AG08396 (cell line): ENCODE measurements around the gene TPCN2.
A peak's percentile ranks its signal among the peaks of the same experiment; 100 is the strongest.

Experiments
- DNase-seq: peaks from one replicate; pipeline ENCODE4 v3.0.0; 2012; ENCODE audit warnings: low spot score, mixed read lengths

TPCN2 gene

DNA sequence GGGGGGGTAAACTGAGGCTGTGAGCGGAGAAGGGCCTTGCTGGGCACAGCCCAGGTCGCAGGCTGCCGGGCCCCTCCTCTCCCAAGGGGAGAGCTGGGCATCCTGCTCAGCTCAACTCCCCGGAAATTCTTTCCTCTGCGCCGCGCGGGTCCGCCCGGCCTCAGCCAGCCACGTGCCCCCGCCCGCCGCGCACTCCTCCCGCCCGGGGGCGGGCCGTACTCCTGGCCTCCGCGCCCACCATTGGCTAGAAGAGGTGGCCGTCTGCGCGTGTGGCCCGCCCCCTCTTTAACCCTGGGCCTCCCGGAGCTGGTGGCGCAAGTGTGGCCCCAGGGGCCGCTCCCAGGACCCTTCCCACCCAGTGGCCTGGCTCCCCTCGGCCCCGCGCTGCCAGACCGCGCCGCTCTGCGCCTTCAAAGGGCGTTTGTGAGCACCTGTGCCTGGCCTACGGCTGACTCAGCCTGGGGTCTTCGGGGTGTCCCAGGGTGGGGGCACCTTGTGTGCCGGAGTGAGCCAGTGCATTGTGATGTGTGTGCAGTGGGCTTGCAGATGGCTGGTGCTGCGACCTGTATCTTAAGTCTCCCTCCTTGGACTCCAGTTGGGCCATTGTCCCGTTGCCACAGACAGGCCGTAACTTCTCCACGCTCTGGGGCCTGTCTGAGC lies 37.6 kb upstream of the TPCN2 start:
- peak; percentile 95 for DNase-seq

GRCh38 chr11:69011624-69012091 lies 37.1 kb upstream of the TPCN2 start:
- DNase-seq, result no peak

- DNase-seq, result peak; percentile 52
Measured at GRCh38 chr11:69012092-69013008, 36.4 kb upstream of the TPCN2 start.

- peak; percentile 93 for DNase-seq
Measured at GRCh38 chr11:69013009-69013951, 35.5 kb upstream of the TPCN2 start, which contains the start of gene MRGPRF. TSS of gene MRGPRF (minus strand) at chr11:69013246. CDS start at chr11:69009901, 3,345 bp downstream.

GRCh38 chr11:69014084-69014851 lies 34.5 kb upstream of the TPCN2 start:
- peak; percentile 54 for DNase-seq

GRCh38 chr11:69014898-69015549 lies 33.7 kb upstream of the TPCN2 start:
- DNase-seq, result no peak

DNA sequence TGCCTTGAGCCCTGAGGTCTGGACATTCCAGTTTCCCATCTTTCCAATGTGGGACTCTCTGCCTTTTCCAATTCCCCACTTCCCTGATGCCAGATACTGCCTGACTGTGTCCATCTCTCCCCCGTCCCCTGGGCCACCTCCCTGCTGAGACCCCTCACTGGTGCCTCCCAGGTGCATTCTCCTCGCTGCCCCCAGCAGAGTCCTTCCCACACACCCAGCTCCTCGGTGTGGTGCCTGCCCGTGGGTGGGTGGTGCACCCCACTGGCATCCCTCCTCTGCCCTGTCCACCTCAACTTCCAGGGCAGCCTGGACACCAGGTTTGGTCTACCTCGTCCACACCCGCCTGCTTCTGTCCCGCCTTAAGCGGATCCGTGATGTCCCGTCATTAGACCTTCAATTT lies 30.8 kb upstream of the TPCN2 start:
- no peak for DNase-seq

GRCh38 chr11:69018924-69019323 lies 29.8 kb upstream of the TPCN2 start:
- peak; percentile 71 for DNase-seq

- no peak for DNase-seq
Measured at GRCh38 chr11:69022260-69022659, 26.5 kb upstream of the TPCN2 start.

DNA sequence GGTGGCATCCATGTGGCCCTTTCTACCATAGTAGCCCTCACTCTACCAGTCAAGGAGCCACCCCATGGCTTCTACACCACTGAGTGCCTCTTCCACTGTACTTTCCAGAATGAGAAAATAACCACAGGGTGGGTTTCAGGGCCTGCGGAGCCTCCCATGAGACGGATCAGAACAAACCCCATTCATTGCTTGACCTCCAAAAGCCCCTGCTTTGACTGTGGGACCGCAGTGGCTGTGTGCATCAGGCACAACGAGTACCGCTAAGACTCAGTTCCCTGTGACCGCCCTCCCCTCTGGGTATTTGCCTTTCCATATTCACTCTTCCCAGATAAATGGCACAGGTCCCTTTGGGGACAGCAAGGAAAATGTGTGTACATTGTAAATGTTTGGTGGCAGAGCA lies 24.2 kb upstream of the TPCN2 start:
- DNase-seq, result no peak

DNA sequence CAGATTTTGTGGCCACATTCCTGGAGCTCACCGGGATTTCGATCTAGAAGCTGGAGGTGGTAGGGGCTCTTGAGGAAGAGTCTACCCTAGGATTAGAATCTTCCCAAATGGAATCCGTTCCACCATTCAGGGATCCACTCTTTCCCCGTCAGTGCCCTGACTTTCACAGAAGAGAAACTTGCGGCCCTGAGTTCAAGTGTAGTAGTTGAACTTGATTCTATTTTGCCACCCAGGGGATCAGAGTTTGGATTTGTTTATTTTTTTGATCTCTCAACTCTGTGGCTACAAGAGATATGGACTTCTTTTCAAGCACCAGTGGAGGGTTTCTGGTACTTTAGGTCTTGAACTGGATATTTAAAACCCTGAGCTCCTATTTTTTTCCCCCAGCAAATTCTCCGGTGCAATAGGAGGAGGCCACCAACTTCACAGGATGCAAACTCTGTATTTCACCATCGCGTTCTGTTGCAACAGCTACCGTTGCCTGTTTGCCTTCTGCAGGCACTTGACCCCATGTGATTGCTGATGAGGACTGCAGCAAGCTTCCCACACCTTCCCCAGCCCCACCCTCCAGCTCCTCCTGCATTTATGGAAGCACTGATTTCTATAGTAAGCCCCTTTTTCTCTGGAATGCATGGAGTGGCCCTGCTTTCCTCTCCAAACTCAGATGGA lies 20.9 kb upstream of the TPCN2 start:
- DNase-seq, result no peak

- DNase-seq, result no peak
Measured at GRCh38 chr11:69030301-69030700, 18.4 kb upstream of the TPCN2 start.

DNA sequence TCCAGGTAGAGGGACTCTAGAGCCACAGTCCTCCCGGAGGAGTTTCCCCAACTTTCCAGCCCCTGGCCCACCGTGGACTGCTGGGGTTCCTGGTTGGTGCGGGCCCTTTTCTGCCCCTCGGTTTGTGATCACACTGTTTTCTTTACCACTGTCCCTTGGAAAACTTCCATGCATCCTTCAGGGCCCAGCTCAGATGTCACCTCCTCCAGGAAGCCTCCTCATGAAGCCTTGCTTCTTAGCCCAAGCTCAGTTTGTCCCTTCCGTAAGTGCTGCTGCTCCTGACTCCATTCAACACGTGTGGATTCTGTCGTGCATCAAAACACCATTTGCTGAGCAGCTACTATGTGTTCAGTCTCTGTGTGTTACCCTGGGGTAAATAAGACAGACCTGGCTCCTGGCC lies 15.9 kb upstream of the TPCN2 start:
- DNase-seq, result no peak

DNA sequence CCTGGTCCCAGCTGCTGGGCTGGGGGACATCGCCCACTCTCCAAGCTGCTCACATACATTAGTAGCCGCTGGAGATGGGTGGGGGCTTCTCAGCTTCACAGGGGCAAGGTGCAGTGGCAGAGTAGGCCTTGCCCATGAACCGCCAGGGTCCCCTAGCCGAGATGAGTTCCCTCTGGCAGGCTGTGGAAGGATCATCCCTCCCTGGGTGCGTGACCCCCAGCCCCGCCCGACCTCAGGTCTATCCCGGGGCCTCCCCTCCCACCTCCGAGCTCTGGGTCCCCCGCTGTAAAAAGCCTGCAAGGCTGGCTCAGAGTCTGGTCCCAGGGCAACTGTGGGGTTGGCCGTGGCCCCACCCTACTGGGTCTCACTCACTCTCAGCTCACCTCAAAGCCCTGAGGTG lies 15.3 kb upstream of the TPCN2 start:
- no peak for DNase-seq

GRCh38 chr11:69034123-69034867 lies 14.4 kb upstream of the TPCN2 start:
- no peak for DNase-seq

DNA sequence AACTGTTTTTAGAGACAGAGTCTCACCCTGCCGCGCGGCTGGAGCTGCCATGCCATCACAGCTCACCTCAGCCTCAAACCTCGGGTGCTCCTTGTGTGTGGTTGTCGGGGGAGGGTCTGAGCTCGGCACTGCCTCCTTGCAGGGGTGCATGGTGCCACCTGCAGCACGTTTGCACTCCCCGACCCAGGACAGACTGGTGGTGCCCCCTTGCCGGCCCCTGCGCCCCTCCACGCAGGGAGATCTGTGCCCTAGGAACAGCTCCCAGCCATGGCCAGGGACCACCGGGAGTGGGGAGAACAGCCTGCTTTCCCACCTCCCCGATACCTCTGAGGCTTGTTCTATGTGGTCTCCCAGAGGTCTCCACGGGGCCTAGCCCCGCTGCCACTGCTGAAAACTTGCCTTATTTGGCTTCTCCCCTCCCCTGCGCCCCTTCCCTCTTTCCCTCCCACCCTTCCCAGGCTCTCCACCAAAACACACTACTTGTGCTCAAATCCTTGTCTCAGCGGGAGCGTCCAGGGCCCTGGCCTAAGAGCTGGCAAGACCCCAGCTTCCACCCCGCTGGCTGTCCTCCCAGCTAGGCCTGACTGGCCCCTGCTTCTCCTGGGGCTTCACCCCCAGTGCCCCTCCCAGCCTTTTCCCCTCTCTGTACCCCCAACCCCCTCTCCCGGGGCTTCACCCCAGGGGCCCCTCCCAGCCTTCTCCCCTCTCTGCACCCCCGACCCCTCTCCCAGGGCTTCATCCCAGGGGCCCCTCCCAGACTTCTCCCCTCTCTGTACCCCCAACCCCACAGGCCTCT lies 13.4 kb upstream of the TPCN2 start:
- DNase-seq, result no peak

DNA sequence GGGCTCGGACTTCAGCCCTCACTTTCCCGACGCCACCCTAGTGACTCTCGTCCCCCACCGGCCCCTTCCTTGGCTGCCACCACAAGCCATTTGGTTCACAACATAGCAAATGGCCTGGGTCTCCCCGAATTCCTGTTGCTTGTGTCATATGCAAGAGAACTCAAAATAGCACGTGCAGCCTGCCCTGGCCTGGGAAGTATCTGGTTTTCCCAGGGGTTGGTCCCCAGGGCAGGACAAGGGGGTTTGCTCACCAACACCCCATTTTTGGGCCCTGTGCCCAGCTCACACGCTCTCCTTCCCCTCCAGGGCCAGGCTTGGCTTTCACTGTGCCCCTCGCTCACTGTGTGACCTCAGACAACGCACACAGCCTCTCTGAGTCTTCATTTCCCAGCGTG lies 12.8 kb upstream of the TPCN2 start:
- peak; percentile 37 for DNase-seq

GRCh38 chr11:69037074-69037473 lies 11.7 kb upstream of the TPCN2 start:
- DNase-seq, result no peak

DNA sequence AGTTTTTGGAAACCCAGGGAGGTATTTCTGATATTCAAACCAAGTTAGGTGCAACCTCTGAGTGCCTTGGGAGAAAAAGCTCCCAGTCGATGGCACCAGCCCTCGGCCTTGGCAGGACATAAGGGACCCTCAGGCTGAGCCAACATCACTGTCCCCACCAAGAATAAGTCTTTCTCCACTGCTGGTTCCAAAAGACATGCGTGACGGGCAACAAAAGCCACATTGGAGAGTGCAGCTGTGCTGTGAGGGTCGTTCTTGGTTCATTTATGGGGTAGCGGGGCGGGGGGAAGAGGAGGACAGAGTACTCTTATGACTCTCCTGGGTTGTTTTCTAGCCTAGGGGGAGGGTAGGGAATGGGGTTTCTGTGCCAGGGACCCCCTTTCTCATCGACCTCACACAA lies 11.2 kb upstream of the TPCN2 start:
- no peak for DNase-seq
